B cell (primary cell): ENCODE measurements around the gene PDE6A. TPM values are rescaled to one million over a fixed set of nuclear protein-coding genes. Genes with fewer than 3 reads are reported as not detected.

Experiments used
- ATAC-seq: fragments of 200-7000 bp; cut with Tn5 transposase; one replicate; pipeline ENCODE4 v1.10.0; 2021; ENCODE audit warnings: low read depth, mild to moderate bottlenecking, moderate number of reproducible peaks, moderate library complexity
- CTCF ChIA-PET: fragments of 350-600 bp; sonication (Branson Sonifier 250); formaldehyde crosslinking; loops from one replicate; lab custom pipeline; 2021; ENCODE audit warnings: antibody characterized with exemption, inconsistent platforms; lab: Charles Lee
- POLR2A ChIA-PET: fragments of 350-600 bp; sonication (Branson Sonifier 250); formaldehyde crosslinking; loops from one replicate; lab custom pipeline; 2021; ENCODE audit warnings: antibody characterized with exemption; lab: Charles Lee
- DNase-seq: peaks from one replicate; pipeline ENCODE4 v3.0.0; 2013
- H2AFZ ChIP-seq: 2 replicates; pipeline ENCODE4 v1.6.1; 2012; ENCODE audit warnings: mild to moderate bottlenecking, low read depth, low read length; ENCODE audit not compliant: insufficient read depth, poor library complexity, severe bottlenecking
- H3K27ac ChIP-seq, 2 donors: 1 replicate in 1 of 2; 2 replicates in 1 of 2; pipeline ENCODE4 v1.5.1; 2012 to 2013; ENCODE audit warnings: low read length in 2 of 2, mild to moderate bottlenecking in 2 of 2, moderate library complexity in 1 of 2
- H3K27me3 ChIP-seq, 4 experiments: fragments of 200-600 bp in 1 of 4; sonication (generic) in 1 of 4; replicated peaks in 1 of 4; 1 replicate in 2 of 4; 2 replicates in 2 of 4; pipeline versions ENCODE4 v1.6.1 to v1.7.0; 2013 to 2016; ENCODE audit warnings: low read length in 3 of 4, mild to moderate bottlenecking in 2 of 4, mixed read lengths in 1 of 4, moderate library complexity in 1 of 4; ENCODE audit not compliant: insufficient read depth in 4 of 4, control insufficient read depth in 3 of 4; ENCODE audit errors: control extremely low read depth in 1 of 4
- H3K36me3 ChIP-seq, 2 experiments: replicated peaks in 1 of 2; 1 replicate in 1 of 2; 2 replicates in 1 of 2; pipeline versions ENCODE4 v1.6.1 to v1.7.1; 2013; ENCODE audit warnings: low read length in 1 of 2; ENCODE audit not compliant: insufficient read depth in 2 of 2, control insufficient read depth in 1 of 2; ENCODE audit errors: control extremely low read depth in 1 of 2, extremely low read depth in 1 of 2
- H3K4me1 ChIP-seq, 2 donors: fragments of 200-600 bp in 1 of 2; sonication (generic) in 1 of 2; 1 replicate in 1 of 2; 2 replicates in 1 of 2; pipeline versions ENCODE4 v1.5.1 to v1.6.1; 2013 to 2017; ENCODE audit warnings: low read length in 2 of 2; ENCODE audit not compliant: control insufficient read depth in 2 of 2, insufficient read depth in 2 of 2
- H3K4me2 ChIP-seq: replicated peaks from 2 replicates; pipeline ENCODE3; 2012; ENCODE audit warnings: mild to moderate bottlenecking, low read depth, low read length; ENCODE audit not compliant: poor library complexity, severe bottlenecking
- H3K4me3 ChIP-seq, 5 experiments: fragments of 200-600 bp in 1 of 5; sonication (generic) in 1 of 5; 1 replicate in 3 of 5; 2 replicates in 2 of 5; pipeline versions ENCODE4 v1.5.1 to v1.7.0; 2011 to 2016; ENCODE audit warnings: low read length in 4 of 5, mild to moderate bottlenecking in 4 of 5, low read depth in 2 of 5, control low read depth in 1 of 5, moderate library complexity in 1 of 5; ENCODE audit not compliant: insufficient read depth in 1 of 5; ENCODE audit errors: control extremely low read depth in 1 of 5, extremely low read depth in 1 of 5
- H3K79me2 ChIP-seq: fragments of 200-600 bp; sonication (generic); one replicate; pipeline ENCODE4 v1.6.0; 2016; ENCODE audit warnings: low read length; ENCODE audit not compliant: control insufficient read depth, insufficient read depth
- H3K9ac ChIP-seq: fragments of 200-600 bp; sonication (generic); 2 replicates; pipeline ENCODE4 v1.6.1; 2017; ENCODE audit warnings: mild to moderate bottlenecking, low read length, moderate library complexity
- H3K9me3 ChIP-seq, 3 donors: one replicate each; pipeline versions ENCODE4 v1.6.1 to v1.7.1; 2013; ENCODE audit warnings: low read length in 2 of 3; ENCODE audit not compliant: control insufficient read depth in 2 of 3, insufficient read depth in 1 of 3; ENCODE audit errors: control extremely low read depth in 1 of 3
- H4K20me1 ChIP-seq: 2 replicates; pipeline ENCODE4 v1.6.0; 2012; ENCODE audit warnings: mild to moderate bottlenecking, low read length; ENCODE audit not compliant: insufficient read depth, control insufficient read depth, poor library complexity, severe bottlenecking
- H3K27ac Mint-ChIP-seq: one replicate; pipeline ENCODE4 v1.8.0; 2021; ENCODE audit warnings: mixed read lengths
- H3K27me3 Mint-ChIP-seq: one replicate; pipeline ENCODE4 v1.8.0; 2021; ENCODE audit warnings: mixed read lengths
- H3K4me1 Mint-ChIP-seq: one replicate; pipeline ENCODE4 v1.8.0; 2021; ENCODE audit warnings: mixed read lengths
- H3K4me3 Mint-ChIP-seq: one replicate; pipeline ENCODE4 v1.8.0; 2021; ENCODE audit warnings: mixed read lengths
- H3K9me3 Mint-ChIP-seq: one replicate; pipeline ENCODE4 v1.8.0; 2022; ENCODE audit warnings: mixed read lengths; ENCODE audit not compliant: insufficient read depth
- EZH2 ChIP-seq: IDR thresholded peaks from 2 replicates; pipeline ENCODE4 v1.6.1; 2012; ENCODE audit warnings: borderline replicate concordance, low read depth, mild to moderate bottlenecking, moderate library complexity, low read length; ENCODE audit not compliant: insufficient read depth, poor library complexity, severe bottlenecking
- whole genome bisulfite sequencing: methylation state at CpG from one replicate; pipeline ENCODE4 v1.1.5; 2013; ENCODE audit warnings: missing lambda C conversion rate; ENCODE audit not compliant: insufficient coverage; 5-methylcytosine and 5-hydroxymethylcytosine counted together
- intact Hi-C: fragments of 100-400 bp; cut with micrococcal nuclease; formaldehyde crosslinking; loops from one replicate; pipeline ENCODE4 v1.10.0; 2022
- polyA plus RNA-seq: library from polyadenylated mRNA; depleted of rRNA; stranded (reverse); fragments of >200 nt; gene quantifications from 2 replicates; pipeline ENCODE4 v1.2.3, GENCODE V29; 2012
- total RNA-seq, 2 donors: library from RNA; stranded (reverse); fragments of 120-200 nt in 1 of 2; gene quantifications; 1 replicate in 1 of 2; 2 replicates in 1 of 2; pipeline versions ENCODE4 v1.2.3 to v1.2.4, GENCODE V29; 2013 to 2022
- TF ChIP-seq, protein P1 (sequence below): fragments of 200-600 bp; IDR thresholded peaks from one replicate; pipeline ENCODE4 v1.8.0; 2022; ENCODE audit warnings: antibody characterized with exemption, mild to moderate bottlenecking

Gene PDE6A
- total and polyA plus RNA-seq, 2 donors (not counting 1 experiment from before 2014, with no cell fraction given), result not detected

DNA sequence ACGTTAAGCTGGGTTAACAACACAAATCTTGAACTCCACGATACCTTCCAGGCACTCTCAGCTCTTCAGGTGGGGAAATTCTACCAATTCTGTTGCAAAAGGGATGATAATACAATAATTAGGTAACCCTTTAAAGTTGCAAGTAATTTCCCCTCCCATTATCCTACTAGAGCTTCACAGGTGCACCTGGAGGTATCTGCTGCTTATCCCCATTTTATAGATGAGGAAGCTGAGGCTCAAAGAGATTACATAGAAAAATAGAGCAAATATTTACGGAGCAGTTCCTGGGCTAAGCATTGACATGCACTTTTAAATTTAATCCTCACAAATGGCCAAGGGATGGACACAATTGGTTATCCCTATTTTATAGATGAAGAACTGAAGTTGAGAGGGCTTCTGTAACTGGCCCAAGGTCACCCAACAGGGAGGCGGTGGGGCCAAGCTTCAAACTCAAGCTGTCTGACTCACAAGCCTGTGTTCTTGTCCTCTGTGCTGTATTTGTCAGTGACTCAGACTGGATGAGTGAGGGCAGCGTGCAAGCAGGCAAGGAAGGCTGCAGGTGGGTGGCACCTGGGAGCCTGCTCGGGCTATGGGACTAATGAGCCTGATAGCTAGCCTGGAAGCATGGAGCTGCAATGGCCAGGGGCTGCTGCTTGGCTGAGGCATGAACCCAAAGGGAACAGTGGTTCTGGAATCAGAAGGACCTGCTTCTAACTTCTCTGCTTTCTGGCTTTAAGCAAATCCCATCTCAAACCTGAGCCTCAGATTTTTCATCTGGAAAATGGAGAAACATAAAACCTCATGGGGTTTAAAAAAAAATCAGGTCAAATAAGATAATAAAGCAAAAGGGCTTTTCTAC, 105.5 kb downstream of the PDE6A start:
- no peaks in the 10 kb centered on the region for H3K27me3 Mint-ChIP-seq
- H3K4me3 ChIP-seq, result no peak overlapping the region
- no peaks in the 10 kb centered on the region for H3K79me2 ChIP-seq
- H3K4me1 Mint-ChIP-seq, result no peaks in the 10 kb centered on the region
- no peak overlapping the region for H3K4me2 ChIP-seq
- no peak overlapping the region for H3K4me3 Mint-ChIP-seq
- ChIA-PET POLR2A (no interaction called here), CTCF (interaction anchor here (1.0 to 16.5 kb wide), 7 partner anchors 9 to 378 kb away, joined by 3 to 240 read pairs (median 4); no protein-coding TSS in a partner anchor)
- H4K20me1 ChIP-seq, result no peaks in the 10 kb centered on the region
- H3K9ac ChIP-seq, result no peak overlapping the region
- no peaks in the 10 kb centered on the region for H3K4me1 ChIP-seq
- DNase-seq, result no peak
- H3K27ac Mint-ChIP-seq, result no peak overlapping the region
- H3K27ac ChIP-seq, result no peak overlapping the region
- no peaks in the 10 kb centered on the region for H3K9me3 ChIP-seq
- TF ChIP-seq, protein P1, sequence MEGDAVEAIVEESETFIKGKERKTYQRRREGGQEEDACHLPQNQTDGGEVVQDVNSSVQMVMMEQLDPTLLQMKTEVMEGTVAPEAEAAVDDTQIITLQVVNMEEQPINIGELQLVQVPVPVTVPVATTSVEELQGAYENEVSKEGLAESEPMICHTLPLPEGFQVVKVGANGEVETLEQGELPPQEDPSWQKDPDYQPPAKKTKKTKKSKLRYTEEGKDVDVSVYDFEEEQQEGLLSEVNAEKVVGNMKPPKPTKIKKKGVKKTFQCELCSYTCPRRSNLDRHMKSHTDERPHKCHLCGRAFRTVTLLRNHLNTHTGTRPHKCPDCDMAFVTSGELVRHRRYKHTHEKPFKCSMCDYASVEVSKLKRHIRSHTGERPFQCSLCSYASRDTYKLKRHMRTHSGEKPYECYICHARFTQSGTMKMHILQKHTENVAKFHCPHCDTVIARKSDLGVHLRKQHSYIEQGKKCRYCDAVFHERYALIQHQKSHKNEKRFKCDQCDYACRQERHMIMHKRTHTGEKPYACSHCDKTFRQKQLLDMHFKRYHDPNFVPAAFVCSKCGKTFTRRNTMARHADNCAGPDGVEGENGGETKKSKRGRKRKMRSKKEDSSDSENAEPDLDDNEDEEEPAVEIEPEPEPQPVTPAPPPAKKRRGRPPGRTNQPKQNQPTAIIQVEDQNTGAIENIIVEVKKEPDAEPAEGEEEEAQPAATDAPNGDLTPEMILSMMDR, result no peak
- TF ChIP-seq EZH2, result no peak
- H3K36me3 ChIP-seq, result peaks cover 0 to 13% of the 10 kb centered on the region in 2 experiments
- intact Hi-C loops, result no loop called here
- WGBS, result 100% methylated on average over 3 of the region's 6 CpGs
- H3K9me3 Mint-ChIP-seq, result no peaks in the 10 kb centered on the region
- ATAC-seq, result no peak
- H2AFZ ChIP-seq, result no peak overlapping the region
- no peaks in the 10 kb centered on the region for H3K27me3 ChIP-seq

DNA sequence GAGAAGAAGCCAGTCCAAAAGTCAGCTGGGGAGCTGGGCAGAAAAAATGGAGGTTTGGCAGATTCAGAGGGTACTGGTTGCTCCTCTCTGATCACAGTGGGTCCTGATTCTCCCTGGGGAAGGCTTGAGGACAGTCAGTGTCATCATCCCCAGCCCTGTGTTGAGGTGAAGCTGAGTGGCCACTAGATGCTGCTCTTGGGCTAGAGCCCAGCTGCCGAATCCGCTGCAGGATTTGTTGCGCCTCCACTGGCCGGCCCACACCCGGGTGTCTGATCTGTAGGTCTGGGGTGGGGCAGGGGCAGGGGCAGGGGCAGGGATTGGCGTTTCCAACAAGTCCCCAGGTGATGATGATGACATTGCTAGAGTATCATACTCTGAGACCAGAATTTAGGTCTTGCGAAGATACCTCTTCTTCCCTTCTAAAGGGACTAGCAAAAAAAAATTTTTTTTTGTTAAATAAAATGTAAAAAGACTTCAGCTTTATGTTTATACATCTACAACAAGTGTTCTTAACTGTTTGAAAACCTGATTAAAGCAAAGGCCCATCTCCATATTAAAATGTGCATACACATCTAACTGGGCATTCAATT, 106.8 kb downstream of the PDE6A start:
- ATAC-seq (no peak), DNase-seq (no peak)
- no peaks in the 10 kb centered on the region for H3K4me1 ChIP-seq
- H2AFZ ChIP-seq, result no peak overlapping the region
- no peak overlapping the region for H3K4me2 ChIP-seq
- H3K9me3 Mint-ChIP-seq, result no peaks in the 10 kb centered on the region
- H3K4me3 Mint-ChIP-seq, result no peak overlapping the region
- ChIA-PET POLR2A (no interaction called here), CTCF (interaction anchor here (1.2 to 16.5 kb wide), 5 partner anchors 8 to 380 kb away, joined by 3 to 240 read pairs (median 5); no protein-coding TSS in a partner anchor)
- H3K79me2 ChIP-seq, result no peaks in the 10 kb centered on the region
- TF ChIP-seq EZH2, result no peak
- TF ChIP-seq, protein P1, result no peak
- no peaks in the 10 kb centered on the region for H3K27me3 ChIP-seq
- H3K27ac Mint-ChIP-seq, result no peak overlapping the region
- H3K9ac ChIP-seq, result no peak overlapping the region
- H3K9me3 ChIP-seq, result no peaks in the 10 kb centered on the region
- no peak overlapping the region for H3K27ac ChIP-seq
- no peaks in the 10 kb centered on the region for H3K27me3 Mint-ChIP-seq
- H3K36me3 ChIP-seq, result peaks cover 0 to 18% of the 10 kb centered on the region in 2 experiments
- WGBS, result 100% methylated on average over 2 of the region's 7 CpGs
- no peak overlapping the region for H3K4me3 ChIP-seq
- H3K4me1 Mint-ChIP-seq, result no peaks in the 10 kb centered on the region
- H4K20me1 ChIP-seq, result no peaks in the 10 kb centered on the region
- intact Hi-C loops, result no loop called here
